GM12864 (cell line): ENCODE measurements around the gene BATF.

Experiments
- DNase-seq: peaks from one replicate; pipeline ENCODE4 v3.0.0-alpha.2; 2011; ENCODE audit warnings: low read depth
- H3K4me3 ChIP-seq: 2 replicates; pipeline ENCODE4 v1.5.1; 2011; ENCODE audit warnings: mild to moderate bottlenecking, low read depth, low read length, control low read depth
- TF ChIP-seq, protein P1 (sequence below): IDR thresholded peaks from 2 replicates; pipeline ENCODE4 v1.5.1; 2011; ENCODE audit warnings: low read depth, mild to moderate bottlenecking, moderate library complexity, low read length, control low read depth, inconsistent platforms; ENCODE audit errors: missing control alignments

Gene BATF

DNA sequence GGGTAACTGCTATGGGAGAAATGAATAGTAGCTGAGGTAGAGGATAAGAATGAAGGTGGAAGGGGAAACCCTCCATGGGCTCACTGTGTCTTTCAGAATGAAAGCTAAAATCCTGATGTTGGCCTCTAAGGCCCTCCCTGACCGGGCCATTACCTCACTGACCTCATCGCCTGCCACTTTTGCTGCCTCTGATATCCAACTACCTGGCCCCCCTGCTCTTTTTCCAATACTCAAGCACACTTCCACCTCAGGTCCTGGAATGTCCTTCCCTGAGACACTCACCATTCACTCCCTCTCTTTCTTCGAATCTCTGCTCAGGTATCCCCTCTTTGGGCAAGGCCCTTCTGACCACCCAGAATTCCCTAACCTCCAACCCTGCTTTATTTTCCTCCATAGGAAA lies 1.4 kb upstream of the BATF start:
- no peak for DNase-seq
- peak overlapping the region; percentile 88; the same call in 1 of the 2 replicates for H3K4me3 ChIP-seq
- TF ChIP-seq, protein P1, sequence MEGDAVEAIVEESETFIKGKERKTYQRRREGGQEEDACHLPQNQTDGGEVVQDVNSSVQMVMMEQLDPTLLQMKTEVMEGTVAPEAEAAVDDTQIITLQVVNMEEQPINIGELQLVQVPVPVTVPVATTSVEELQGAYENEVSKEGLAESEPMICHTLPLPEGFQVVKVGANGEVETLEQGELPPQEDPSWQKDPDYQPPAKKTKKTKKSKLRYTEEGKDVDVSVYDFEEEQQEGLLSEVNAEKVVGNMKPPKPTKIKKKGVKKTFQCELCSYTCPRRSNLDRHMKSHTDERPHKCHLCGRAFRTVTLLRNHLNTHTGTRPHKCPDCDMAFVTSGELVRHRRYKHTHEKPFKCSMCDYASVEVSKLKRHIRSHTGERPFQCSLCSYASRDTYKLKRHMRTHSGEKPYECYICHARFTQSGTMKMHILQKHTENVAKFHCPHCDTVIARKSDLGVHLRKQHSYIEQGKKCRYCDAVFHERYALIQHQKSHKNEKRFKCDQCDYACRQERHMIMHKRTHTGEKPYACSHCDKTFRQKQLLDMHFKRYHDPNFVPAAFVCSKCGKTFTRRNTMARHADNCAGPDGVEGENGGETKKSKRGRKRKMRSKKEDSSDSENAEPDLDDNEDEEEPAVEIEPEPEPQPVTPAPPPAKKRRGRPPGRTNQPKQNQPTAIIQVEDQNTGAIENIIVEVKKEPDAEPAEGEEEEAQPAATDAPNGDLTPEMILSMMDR: no peak

DNA sequence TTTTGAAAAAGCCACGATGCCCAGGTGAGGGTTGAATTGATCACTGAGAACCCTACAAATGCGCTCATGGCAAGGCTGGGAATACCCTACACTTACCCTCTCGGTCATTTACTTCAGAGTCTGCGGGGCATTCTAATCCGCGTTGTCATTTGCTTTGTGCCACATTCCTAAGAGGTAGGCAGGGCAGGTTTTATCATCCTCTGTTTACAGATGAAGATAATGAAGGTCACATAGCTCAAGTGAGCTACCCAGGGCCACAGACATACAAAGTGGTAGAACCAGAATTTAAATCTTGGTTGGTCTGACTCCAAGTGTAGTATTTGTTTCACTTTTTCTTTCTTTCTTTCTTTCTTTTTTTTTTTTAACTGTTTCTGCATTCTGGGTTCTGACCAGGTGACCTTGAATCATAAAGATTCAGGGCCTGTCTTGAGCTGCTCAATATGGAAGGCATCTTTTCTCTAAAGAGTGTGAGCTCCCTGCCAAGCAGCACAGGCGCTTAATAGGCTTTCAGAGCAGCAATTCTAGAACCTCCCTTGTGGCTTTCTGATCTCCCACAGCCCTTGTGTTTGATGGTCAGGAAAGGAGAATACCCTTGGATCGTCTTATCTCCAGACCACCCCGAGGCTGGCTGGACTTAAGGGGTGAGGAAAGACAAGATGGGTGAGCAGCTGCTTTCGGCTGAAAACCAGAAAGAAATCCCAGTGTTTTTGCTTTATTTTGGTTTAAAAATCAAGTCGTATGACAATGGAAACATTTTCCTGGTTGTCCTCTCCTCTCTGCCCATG lies 662 bp upstream of the BATF start:
- TF ChIP-seq, protein P1: no peak
- DNase-seq: no peak
- H3K4me3 ChIP-seq: peak overlapping the region; percentile 88

DNA sequence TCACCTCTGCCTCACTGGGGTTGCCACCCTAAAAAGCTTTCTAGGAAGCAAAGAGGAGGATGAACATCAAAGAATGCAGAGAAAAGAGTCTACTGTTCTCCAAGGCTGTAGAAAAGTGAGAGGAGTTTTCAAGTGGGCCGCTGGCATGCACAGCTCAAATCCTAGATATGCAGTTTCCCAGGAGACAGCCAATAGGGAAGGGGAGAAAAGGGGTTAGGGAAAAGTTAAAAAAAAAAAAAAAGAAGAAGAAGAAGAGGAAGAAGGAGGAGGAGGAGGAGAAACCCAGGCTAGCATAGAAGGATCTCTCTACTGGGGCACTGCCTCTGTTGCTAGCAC lies 682 bp downstream of the BATF start:
- TF ChIP-seq, protein P1: no peak
- DNase-seq: no peak
- H3K4me3 ChIP-seq: peak overlapping the region; percentile 88

DNA sequence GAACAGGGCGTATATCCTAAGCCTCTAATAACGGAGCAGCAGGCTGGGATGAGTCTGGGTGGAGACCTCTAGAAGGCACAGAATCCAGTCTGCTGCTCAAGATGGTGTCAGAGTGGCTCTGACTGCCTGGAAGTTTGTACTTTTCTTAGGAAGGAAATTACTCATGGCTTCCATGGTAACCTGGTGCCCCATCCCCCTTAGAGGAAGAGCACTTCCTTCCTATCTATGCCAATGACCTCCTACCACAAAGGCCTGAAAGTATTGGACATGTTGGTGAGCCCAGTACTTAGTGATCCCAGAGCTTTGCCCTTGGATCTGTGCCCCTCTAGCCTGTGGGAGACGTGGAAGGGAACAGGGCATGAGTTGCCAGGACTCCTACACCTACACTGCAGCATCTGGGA lies 1.5 kb downstream of the BATF start:
- TF ChIP-seq, protein P1: no peak
- peak overlapping the region; percentile 88 for H3K4me3 ChIP-seq
- no peak for DNase-seq

DNA sequence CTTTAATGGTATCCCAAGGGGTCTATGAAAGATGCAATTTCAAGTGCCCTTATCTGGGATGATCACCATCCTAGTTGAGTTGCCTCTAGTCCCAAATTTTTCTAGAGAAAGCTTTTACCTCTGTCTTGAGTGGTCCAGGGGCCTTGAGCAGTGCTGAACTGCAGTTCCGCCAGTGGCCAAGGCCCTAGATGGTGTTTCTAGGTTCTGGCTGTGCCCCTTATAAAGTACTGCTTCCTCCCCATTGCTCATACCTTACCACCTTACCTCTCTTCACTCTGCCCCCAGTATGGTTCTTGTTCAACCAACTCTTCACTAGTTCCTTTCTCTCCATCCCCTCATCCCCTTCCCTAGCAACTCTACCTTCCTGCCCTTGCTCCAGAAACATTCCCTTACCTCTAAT lies 3.7 kb downstream of the BATF start:
- TF ChIP-seq, protein P1: no peak
- DNase-seq: no peak
- H3K4me3 ChIP-seq: peak overlapping the region; percentile 88

DNA sequence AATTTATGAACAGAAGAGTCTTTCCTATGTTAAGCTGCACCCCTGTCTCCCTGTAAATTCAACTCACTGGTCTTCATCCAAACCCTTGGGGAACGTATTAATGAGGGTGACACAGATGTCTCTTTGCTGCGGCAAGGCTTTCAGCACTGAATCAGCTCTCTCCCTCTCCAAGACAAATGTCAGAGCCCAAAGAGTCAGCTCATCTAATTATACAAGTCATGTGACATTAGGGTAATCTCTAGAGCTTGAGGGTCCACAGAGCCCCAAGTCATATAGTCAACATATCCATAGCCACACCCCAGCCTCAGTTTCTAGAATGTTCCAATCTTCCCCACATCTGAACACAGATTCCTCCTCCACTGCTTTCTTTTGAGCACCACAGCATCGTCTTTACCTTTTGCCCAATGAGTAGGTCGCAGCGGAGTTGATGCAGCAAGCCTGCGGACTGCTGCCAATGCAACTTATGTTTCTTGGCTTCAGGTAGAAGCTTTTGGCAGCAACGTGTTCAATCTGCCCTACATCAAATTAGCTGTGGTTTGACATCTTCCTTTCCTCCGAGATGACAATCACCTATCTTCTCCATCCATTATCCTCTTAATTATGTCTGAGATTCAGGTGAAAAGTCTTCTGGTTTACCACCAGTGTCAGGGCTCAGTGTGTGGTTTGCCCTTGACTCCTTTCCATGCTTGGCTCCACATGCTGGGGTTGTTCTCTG lies 5.3 kb downstream of the BATF start:
- no peak overlapping the region for H3K4me3 ChIP-seq
- TF ChIP-seq, protein P1: no peak
- DNase-seq: no peak

DNA sequence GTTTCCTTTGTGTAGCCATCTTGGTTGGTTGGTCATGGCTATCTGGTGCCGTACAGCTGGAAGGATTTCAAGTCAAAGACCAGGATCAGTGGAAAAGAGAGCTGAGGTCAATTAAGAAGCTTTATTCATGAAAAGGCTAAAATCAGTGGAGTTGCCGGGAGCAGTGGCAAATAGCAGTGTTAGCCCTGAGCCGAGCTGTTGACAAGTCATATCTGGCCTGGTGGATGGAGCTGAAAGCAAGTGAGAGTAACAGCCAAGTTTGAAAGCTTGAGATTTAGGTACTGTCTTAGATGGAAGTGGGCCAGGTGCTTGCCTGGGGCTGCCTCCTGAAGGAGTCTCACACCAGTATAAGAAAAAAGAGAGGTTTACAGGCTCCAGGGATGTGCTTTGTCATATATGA lies 9.0 kb downstream of the BATF start:
- H3K4me3 ChIP-seq: peak overlapping the region; percentile 28; the same call in 1 of the 2 replicates
- DNase-seq: no peak
- TF ChIP-seq, protein P1: no peak
